Measurements from ENCODE around the gene SMYD3.

SMYD3 gene

GRCh38 chr1:245786948-245787347, 720.1 kb downstream of the SMYD3 start:
- TF ChIP-seq CTCF (conservative IDR thresholded peaks at IDR 0.05; ENCODE audit: low read length), result no peak
- no peak for TF ChIP-seq EZH2phosphoT487 (IDR thresholded peaks at IDR 0.05; ENCODE audit: borderline replicate concordance)
- Histone ChIP-seq H3K4me2 (ENCODE audit: low read depth, low read length, poor library complexity, severe bottlenecking) (no peak overlapping the region), H3K27me3 (ENCODE audit: insufficient read depth, low read length, poor library complexity, severe bottlenecking) (no peaks in the 10 kb centered on the region), H3K4me3 (ENCODE audit: low read length, poor library complexity, severe bottlenecking) (no peak overlapping the region), H3K9me3 (ENCODE audit: insufficient read depth, low read depth, low read length) (no peaks in the 10 kb centered on the region), H3K36me3 (ENCODE audit: insufficient read depth, low read length) (no peaks in the 10 kb centered on the region; the same call in 1 of the 2 replicates), H2AFZ (ENCODE audit: low read length) (no peak overlapping the region), H3K9me2 (replicated peaks; ENCODE audit: low read depth, low read length) (no peaks in the 10 kb centered on the region), H4K20me1 (ENCODE audit: insufficient read depth, low read length, poor library complexity, severe bottlenecking) (no peaks in the 10 kb centered on the region), H3K9ac (ENCODE audit: low read depth, low read length, poor library complexity, severe bottlenecking) (no peak overlapping the region), H3F3A (ENCODE audit: low read depth) (no peaks in the 10 kb centered on the region), H3K4me1 (ENCODE audit: insufficient read depth, low read length, poor library complexity, severe bottlenecking) (no peaks in the 10 kb centered on the region), H3K79me2 (ENCODE audit: insufficient read depth, low read length) (no peaks in the 10 kb centered on the region)

- H3K79me2 ChIP-seq (ENCODE audit: insufficient read depth, low read length), result no peaks in the 10 kb centered on the region
- H3K4me3 ChIP-seq (ENCODE audit: low read length, poor library complexity, severe bottlenecking), result no peak overlapping the region
- no peaks in the 10 kb centered on the region for H3F3A ChIP-seq (ENCODE audit: low read depth)
- no peaks in the 10 kb centered on the region for H3K27me3 ChIP-seq (ENCODE audit: insufficient read depth, low read length, poor library complexity, severe bottlenecking)
- H3K36me3 ChIP-seq (ENCODE audit: insufficient read depth, low read length), result no peaks in the 10 kb centered on the region; the same call in 1 of the 2 replicates
- H4K20me1 ChIP-seq (ENCODE audit: insufficient read depth, low read length, poor library complexity, severe bottlenecking), result no peaks in the 10 kb centered on the region
- H3K9me3 ChIP-seq (ENCODE audit: insufficient read depth, low read depth, low read length), result no peaks in the 10 kb centered on the region
- no peak overlapping the region for H3K4me2 ChIP-seq (ENCODE audit: low read depth, low read length, poor library complexity, severe bottlenecking)
- H2AFZ ChIP-seq (ENCODE audit: low read length), result no peak overlapping the region
- TF ChIP-seq CTCF (conservative IDR thresholded peaks at IDR 0.05; ENCODE audit: low read length) (peak; percentile 33; the same call in 1 of the 2 replicates), EZH2phosphoT487 (IDR thresholded peaks at IDR 0.05; ENCODE audit: borderline replicate concordance) (no peak)
- no peaks in the 10 kb centered on the region for H3K9me2 ChIP-seq (replicated peaks; ENCODE audit: low read depth, low read length)
- H3K9ac ChIP-seq (ENCODE audit: low read depth, low read length, poor library complexity, severe bottlenecking), result no peak overlapping the region
- H3K4me1 ChIP-seq (ENCODE audit: insufficient read depth, low read length, poor library complexity, severe bottlenecking), result no peaks in the 10 kb centered on the region
Observed at GRCh38 chr1:245779797-245780755, 727.0 kb downstream of the SMYD3 start.

- Histone ChIP-seq H4K20me1 (ENCODE audit: insufficient read depth, low read length, poor library complexity, severe bottlenecking) (no peaks in the 10 kb centered on the region), H3K27me3 (ENCODE audit: insufficient read depth, low read length, poor library complexity, severe bottlenecking) (no peaks in the 10 kb centered on the region), H3K79me2 (ENCODE audit: insufficient read depth, low read length) (no peaks in the 10 kb centered on the region), H2AFZ (ENCODE audit: low read length) (no peak overlapping the region), H3K9me3 (ENCODE audit: insufficient read depth, low read depth, low read length) (no peaks in the 10 kb centered on the region), H3K36me3 (ENCODE audit: insufficient read depth, low read length) (no peaks in the 10 kb centered on the region), H3F3A (ENCODE audit: low read depth) (no peaks in the 10 kb centered on the region), H3K9me2 (replicated peaks; ENCODE audit: low read depth, low read length) (no peaks in the 10 kb centered on the region), H3K4me3 (ENCODE audit: low read length, poor library complexity, severe bottlenecking) (no peak overlapping the region), H3K9ac (ENCODE audit: low read depth, low read length, poor library complexity, severe bottlenecking) (no peak overlapping the region), H3K4me1 (ENCODE audit: insufficient read depth, low read length, poor library complexity, severe bottlenecking) (no peaks in the 10 kb centered on the region), H3K4me2 (ENCODE audit: low read depth, low read length, poor library complexity, severe bottlenecking) (no peak overlapping the region)
- TF ChIP-seq EZH2phosphoT487 (IDR thresholded peaks at IDR 0.05; ENCODE audit: borderline replicate concordance) (no peak), CTCF (conservative IDR thresholded peaks at IDR 0.05; ENCODE audit: low read length) (no peak)
Observed at GRCh38 chr1:245777752-245778151, 729.3 kb downstream of the SMYD3 start.

All from Loucy (cell line).